Measurements from ENCODE around the gene CCDC6.
A peak's percentile ranks its signal among the peaks of the same experiment; 100 is the strongest.

Gene CCDC6

DNA sequence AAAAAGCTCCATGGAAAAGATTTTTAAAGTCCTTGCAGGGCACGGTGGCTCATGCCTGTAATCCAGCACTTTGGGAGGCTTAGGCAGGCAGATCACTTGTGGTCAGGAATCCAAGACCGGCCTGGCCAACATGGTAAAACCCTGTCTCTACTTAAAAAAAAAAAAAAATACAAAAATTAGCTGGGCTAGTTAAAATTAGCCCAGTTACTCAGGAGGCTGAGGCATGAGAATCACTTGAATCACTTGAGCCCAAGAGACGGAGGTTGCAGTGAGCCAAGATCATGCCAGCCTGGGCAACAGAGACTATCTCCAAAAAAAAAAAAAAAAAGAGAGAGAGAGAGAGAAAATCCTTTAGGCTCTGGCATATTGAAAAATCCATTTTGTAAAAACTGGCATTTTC, 61.9 kb downstream of the CCDC6 start:
- DNase-seq = no peak

GRCh38 chr10:59843748-59844147, 62.6 kb downstream of the CCDC6 start:
- no peak for DNase-seq

DNA sequence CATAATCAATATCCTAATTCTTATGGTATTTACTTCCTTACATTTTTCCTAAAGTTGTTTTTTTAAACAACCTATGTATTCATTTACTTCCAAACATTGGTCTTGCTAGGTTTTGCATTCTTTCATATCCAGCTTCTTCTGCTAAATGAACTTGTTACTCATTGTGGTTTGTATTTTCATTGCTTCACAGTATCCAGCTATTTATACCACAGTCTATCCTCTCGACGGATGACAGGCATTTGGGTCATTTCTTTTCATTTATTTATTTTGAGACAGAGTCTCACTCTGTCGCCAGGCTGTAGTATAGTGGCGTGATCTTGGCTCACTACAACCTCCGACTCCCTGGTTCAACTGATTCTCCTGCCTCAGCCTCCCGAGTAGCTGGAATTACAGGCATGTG, 66.8 kb downstream of the CCDC6 start:
- DNase-seq = no peak

- DNase-seq = no peak
These were observed 68.1 kb downstream of the CCDC6 start for GRCh38 chr10:59838085-59838789.

DNA sequence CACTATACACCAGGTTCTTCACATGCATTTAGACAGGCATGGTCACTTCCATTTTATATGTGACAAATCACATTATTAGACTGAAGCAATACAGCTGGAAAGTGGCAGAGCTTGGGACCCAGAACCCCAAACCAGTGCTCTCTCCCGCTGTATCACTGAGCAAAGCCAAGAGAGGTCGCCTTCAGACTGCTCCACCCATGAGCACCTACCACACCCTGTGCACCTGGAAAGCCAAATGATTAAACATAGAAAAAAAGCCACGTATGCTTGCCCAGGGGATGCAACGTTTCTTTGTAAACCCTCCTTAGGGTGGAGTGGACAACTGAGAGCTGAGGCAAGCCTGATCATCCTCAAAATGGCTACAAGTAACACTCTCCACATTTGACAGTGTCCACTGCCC, 72.5 kb downstream of the CCDC6 start:
- no peak for DNase-seq

GRCh38 chr10:59832506-59832905, 73.8 kb downstream of the CCDC6 start:
- no peak for DNase-seq

DNA sequence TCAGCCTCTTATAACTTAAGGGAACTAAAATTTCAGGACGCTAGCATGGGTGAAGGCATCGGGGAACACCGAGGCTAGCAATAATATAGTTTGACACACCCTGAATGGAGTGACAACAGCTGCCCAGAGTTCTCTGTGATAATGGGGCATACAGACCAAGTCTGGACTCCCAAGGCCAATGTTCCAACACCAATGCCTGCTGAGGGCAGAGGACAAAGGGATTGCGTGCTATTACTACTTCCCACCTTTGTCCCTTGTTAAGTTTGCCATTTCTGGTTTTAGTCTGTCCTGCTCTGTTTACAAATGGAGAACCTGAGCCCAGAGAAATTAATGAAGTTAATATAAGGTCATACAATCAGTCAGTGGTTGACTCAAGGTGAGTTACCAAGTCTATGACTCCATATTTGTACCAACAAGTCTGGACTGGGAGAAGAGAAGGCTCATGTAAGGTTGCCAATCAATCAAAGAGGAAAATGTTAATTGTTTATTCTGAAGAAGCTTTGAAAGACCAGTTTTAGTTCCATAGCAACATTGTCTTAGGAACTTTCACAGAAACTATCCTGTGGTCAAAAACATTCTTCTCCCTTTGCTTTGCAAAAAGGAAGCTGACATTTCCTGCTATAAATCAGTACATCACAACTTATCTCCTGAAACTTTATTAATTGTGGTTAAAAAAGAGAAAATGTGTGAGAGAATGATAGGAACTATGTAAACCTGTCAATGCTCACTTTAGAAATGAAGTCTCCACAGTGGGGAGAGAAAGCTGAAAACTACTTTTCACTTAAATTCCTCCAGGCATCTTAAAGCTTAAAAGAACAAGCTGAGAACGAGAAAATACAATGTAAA, 74.5 kb downstream of the CCDC6 start:
- no peak for DNase-seq

DNA sequence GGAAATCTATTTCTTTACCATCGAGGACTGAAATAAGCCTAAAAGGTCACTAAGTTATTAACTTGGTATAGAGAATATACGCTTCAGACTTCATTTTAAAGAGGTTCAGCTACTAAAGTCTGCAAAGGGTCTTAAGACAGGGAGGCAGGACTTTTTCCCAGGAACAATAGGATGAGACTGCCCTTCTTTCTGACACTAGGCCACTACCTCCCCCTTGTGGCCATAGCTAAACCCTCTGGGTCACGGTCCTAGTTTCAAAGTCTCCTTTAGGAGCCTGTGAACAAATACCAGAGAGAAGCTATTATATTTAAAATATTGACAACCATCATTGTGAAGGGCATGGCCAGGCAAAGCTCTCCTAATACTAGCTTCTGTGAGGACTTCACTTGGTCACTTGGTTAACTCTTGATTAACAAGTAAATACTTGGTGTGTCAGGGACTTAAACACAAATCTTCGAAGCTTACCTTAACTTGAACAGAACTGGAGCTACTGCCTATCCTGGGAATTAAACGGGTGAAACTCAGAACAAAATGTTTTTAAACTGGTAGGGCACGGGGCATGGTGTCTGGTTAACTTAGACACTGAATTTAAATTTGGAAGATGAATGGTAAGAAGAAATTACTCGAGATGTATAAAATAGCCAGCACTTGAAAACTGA, 75.6 kb downstream of the CCDC6 start:
- DNase-seq = peak; percentile 39

- no peak for DNase-seq
These were observed 76.8 kb downstream of the CCDC6 start for GRCh38 chr10:59829601-59830000.

- DNase-seq = no peak
These were observed 77.3 kb downstream of the CCDC6 start for GRCh38 chr10:59829024-59829423.

- no peak for DNase-seq
These were observed 80.4 kb downstream of the CCDC6 start for GRCh38 chr10:59825932-59826331.

DNA sequence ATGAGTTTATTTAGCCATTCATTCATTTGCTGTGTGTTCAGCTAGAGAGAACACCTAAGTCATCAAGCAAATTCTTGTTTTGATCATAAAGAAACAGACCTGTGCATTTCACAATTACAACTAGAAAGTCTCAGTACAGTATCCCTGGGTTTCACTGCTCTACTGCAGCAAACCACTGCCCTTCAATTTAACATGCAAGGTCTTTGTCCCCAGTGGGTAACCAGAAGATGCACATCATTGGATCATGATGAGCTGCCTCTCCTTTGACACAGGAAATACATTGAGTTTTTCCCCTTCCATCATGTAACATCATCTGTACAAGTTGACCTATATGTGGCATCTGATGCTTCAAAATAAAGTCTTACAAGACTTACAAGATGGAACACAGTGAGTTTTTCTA, 82.6 kb downstream of the CCDC6 start:
- no peak for DNase-seq

DNA sequence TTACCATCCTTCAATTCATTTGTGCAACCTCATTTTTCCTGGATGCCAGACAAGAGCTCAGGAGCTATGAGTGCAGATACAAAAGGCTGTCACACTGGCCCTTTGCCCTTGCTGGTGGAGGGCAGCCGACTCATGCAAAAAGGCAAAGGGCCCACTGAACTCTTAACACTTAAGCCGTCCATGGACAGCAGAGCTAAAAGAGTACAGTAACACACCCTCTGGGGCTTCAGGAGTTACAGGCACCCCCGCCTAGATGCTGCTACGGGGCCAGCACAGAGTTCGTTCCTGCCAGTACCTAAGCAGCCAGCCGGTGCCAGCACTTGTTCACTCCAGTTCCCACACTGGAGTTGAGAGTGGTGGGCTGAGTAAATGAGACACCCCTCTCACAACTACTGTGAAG, 83.2 kb downstream of the CCDC6 start:
- no peak for DNase-seq

GRCh38 chr10:59820471-59820870, 85.9 kb downstream of the CCDC6 start:
- no peak for DNase-seq

DNA sequence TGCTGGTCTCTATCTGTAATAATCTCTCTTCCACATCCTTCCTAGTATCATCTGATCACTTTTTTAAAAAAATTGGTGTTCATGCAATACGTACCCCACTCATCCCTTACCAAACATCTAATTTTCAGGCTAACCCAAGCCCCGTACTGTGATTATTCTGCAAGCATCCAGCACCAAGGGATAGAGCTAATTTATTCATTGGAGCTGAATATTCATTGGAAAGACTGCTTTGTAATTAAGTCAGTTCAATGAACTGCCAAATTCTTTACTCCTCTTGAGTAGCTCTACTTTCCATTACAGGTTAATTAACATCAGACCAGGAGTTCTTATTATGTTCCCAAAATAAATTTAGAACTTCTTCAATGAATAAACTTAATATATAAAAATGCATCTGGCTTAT, 86.7 kb downstream of the CCDC6 start:
- no peak for DNase-seq

- DNase-seq = no peak
These were observed 87.1 kb downstream of the CCDC6 start for GRCh38 chr10:59819265-59819664.

DNA sequence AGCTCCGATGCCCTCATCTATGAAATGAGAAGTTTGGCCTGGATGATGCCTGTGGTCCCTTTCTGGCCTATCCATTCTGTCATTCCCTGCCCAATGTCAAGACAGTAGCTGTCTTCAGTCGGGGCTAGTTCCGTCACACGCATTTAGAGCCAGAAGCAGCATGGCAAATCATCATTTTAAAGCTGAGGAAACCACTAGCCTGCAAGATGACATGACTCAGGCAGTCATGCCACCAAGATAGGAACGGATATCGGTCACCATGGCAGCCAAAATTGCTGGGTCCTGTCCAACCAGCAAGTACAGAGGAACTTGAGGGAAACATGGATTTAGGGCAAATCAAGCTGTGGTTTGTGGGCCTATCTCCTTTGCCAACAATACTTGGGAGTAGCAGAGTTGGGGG, 88.6 kb downstream of the CCDC6 start:
- DNase-seq = no peak

DNA sequence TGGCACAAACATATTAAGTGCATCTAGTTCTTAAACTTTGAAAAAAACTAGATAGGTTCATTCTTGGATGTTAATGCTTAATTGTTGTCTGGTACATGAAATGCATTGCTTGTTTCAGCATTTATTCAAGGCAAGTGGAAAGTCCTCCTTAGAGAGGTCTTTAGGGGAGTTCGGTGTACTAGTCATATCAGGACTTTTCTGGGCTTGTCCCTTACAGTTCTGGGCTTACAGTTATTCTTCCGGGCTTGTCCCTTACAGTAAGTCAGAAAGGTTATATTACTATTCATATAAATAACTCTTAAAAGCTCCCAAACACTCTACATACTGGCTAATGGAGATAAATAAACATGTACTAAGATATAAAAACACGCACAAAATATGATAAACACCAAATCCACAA, 91.5 kb downstream of the CCDC6 start:
- DNase-seq = no peak

GRCh38 chr10:59812519-59813122, 93.7 kb downstream of the CCDC6 start:
- no peak for DNase-seq

DNA sequence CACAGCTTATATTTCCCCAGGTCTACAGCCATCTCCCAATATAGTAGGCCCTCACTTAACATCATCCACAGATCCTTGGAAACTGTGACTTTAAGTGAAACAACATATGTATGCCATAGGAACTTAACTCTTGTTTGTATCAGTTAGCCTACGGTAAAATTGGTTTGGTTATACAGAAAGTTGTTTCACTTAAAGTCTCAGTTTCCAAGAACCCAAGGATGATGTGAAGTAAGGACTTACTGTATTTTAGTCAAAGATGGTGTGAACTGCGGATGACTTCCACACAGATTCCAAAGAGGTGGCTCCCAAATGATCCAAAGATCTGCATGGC, 96.7 kb downstream of the CCDC6 start:
- DNase-seq = no peak

DNA sequence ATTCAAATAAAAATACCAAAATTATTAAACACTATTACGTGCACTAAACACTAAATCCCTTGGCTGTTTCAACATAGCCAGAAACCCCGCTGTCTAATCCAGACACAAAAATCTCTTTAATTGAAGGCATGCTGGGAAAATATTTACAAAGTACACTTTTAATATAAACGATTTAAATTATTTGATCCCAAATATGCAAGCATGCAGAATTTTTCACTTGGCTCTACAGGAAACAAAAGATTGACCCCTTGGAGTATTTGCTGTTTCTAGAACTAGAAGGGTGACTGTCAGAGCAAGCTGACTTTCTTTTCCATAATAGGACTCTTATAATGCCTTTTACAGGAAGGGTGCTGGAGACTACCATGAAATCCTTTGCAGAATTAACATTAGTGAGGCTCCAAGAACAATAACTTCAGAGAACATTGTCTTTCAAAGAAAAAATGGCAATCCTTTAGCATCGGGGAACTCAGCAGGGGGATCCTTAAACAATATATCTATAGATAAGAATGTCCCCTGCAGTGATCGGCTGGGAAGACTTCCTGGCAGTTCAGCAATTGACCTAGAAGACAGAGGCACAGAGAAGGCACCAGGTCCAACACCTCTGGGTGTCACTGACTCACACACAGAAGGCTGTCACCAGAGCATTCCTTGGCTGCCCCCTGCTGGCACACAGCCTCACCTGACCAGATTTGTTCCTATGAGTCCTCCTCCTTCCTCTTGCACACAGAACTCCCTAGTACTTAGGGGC, 97.3 kb downstream of the CCDC6 start:
- peak; percentile 17 for DNase-seq

- no peak for DNase-seq
These were observed 98.4 kb downstream of the CCDC6 start for GRCh38 chr10:59807629-59808620.

All from NCI-H1092 treated with DMSO at 0.1 percent for 48 hours (cell line).